ENCODE data around the gene EPB41L1. TPM values are rescaled to one million over a fixed set of nuclear protein-coding genes. Genes with fewer than 3 reads are reported as not detected.

The EPB41L1 gene
- total RNA-seq, 3 donors from 2014 or later = 0.22 to 0.50 (median 0.33) TPM

- DNase-seq = no peak
- no peak for ATAC-seq
- Mint-ChIP-seq H3K4me3 (no peak overlapping the region), H3K9me3 (no peaks in the 10 kb centered on the region), H3K27me3 (ENCODE audit: low read depth) (no peaks in the 10 kb centered on the region), H3K36me3 (ENCODE audit: insufficient read depth) (peaks cover 37% of the 10 kb centered on the region), H3K4me1 (ENCODE audit: low read depth) (peaks cover 15% of the 10 kb centered on the region)
These were observed 98.0 kb downstream of the EPB41L1 start for GRCh38 chr20:36252511-36252910.

GRCh38 chr20:36253036-36253435, 98.5 kb downstream of the EPB41L1 start:
- H3K4me1 Mint-ChIP-seq (ENCODE audit: low read depth) = peaks cover 12% of the 10 kb centered on the region
- peaks cover 34% of the 10 kb centered on the region for H3K36me3 Mint-ChIP-seq (ENCODE audit: insufficient read depth)
- ATAC-seq (no peak), DNase-seq (no peak)
- no peak overlapping the region for H3K4me3 Mint-ChIP-seq
- H3K27me3 Mint-ChIP-seq (ENCODE audit: low read depth) = no peaks in the 10 kb centered on the region
- no peaks in the 10 kb centered on the region for H3K9me3 Mint-ChIP-seq

GRCh38 chr20:36254076-36254475, 99.5 kb downstream of the EPB41L1 start:
- ATAC-seq = no peak
- Mint-ChIP-seq H3K9me3 (no peaks in the 10 kb centered on the region), H3K27me3 (ENCODE audit: low read depth) (no peaks in the 10 kb centered on the region), H3K36me3 (ENCODE audit: insufficient read depth) (peaks cover 30% of the 10 kb centered on the region), H3K4me1 (ENCODE audit: low read depth) (peaks cover 8% of the 10 kb centered on the region), H3K4me3 (no peak overlapping the region)
- no peak for DNase-seq

GRCh38 chr20:36255445-36255844, 100.9 kb downstream of the EPB41L1 start:
- Mint-ChIP-seq H3K4me1 (ENCODE audit: low read depth) (peaks cover 5% of the 10 kb centered on the region), H3K27me3 (ENCODE audit: low read depth) (no peaks in the 10 kb centered on the region), H3K9me3 (no peaks in the 10 kb centered on the region), H3K4me3 (no peak overlapping the region), H3K36me3 (ENCODE audit: insufficient read depth) (peaks cover 23% of the 10 kb centered on the region)
- DNase-seq (no peak), ATAC-seq (no peak)

GRCh38 chr20:36259177-36260061, 104.9 kb downstream of the EPB41L1 start:
- Mint-ChIP-seq H3K4me3 (no peak overlapping the region), H3K4me1 (ENCODE audit: low read depth) (no peaks in the 10 kb centered on the region), H3K9me3 (no peaks in the 10 kb centered on the region), H3K27me3 (ENCODE audit: low read depth) (no peaks in the 10 kb centered on the region), H3K36me3 (ENCODE audit: insufficient read depth) (peaks cover 13% of the 10 kb centered on the region)
- DNase-seq (no peak), ATAC-seq (no peak)

- no peak for DNase-seq
- H3K36me3 Mint-ChIP-seq (ENCODE audit: insufficient read depth) = peaks cover 9% of the 10 kb centered on the region
- ATAC-seq = no peak
- no peaks in the 10 kb centered on the region for H3K9me3 Mint-ChIP-seq
- H3K4me1 Mint-ChIP-seq (ENCODE audit: low read depth) = no peaks in the 10 kb centered on the region
- H3K4me3 Mint-ChIP-seq = no peak overlapping the region
- H3K27me3 Mint-ChIP-seq (ENCODE audit: low read depth) = no peaks in the 10 kb centered on the region
These were observed 105.8 kb downstream of the EPB41L1 start for GRCh38 chr20:36260316-36260715.

- Mint-ChIP-seq H3K4me1 (ENCODE audit: low read depth) (no peaks in the 10 kb centered on the region), H3K27me3 (ENCODE audit: low read depth) (no peaks in the 10 kb centered on the region), H3K9me3 (no peaks in the 10 kb centered on the region), H3K4me3 (no peak overlapping the region), H3K36me3 (ENCODE audit: insufficient read depth) (peaks cover 5% of the 10 kb centered on the region)
- no peak for ATAC-seq
- no peak for DNase-seq
These were observed 107.0 kb downstream of the EPB41L1 start for GRCh38 chr20:36261389-36262105.

- Mint-ChIP-seq H3K4me1 (ENCODE audit: low read depth) (no peaks in the 10 kb centered on the region), H3K36me3 (ENCODE audit: insufficient read depth) (no peaks in the 10 kb centered on the region), H3K27me3 (ENCODE audit: low read depth) (no peaks in the 10 kb centered on the region), H3K4me3 (no peak overlapping the region), H3K9me3 (no peaks in the 10 kb centered on the region)
- DNase-seq (no peak), ATAC-seq (no peak)
These were observed 107.9 kb downstream of the EPB41L1 start for GRCh38 chr20:36262440-36262839.

GRCh38 chr20:36264426-36265246, 110.1 kb downstream of the EPB41L1 start:
- DNase-seq (no peak), ATAC-seq (no peak)
- H3K4me3 Mint-ChIP-seq = no peak overlapping the region
- H3K27me3 Mint-ChIP-seq (ENCODE audit: low read depth) = no peaks in the 10 kb centered on the region
- no peaks in the 10 kb centered on the region for H3K4me1 Mint-ChIP-seq (ENCODE audit: low read depth)
- no peaks in the 10 kb centered on the region for H3K9me3 Mint-ChIP-seq
- no peaks in the 10 kb centered on the region for H3K36me3 Mint-ChIP-seq (ENCODE audit: insufficient read depth)

GRCh38 chr20:36266189-36266588, 111.6 kb downstream of the EPB41L1 start:
- Mint-ChIP-seq H3K27me3 (ENCODE audit: low read depth) (no peaks in the 10 kb centered on the region), H3K36me3 (ENCODE audit: insufficient read depth) (no peaks in the 10 kb centered on the region), H3K9me3 (no peaks in the 10 kb centered on the region), H3K4me1 (ENCODE audit: low read depth) (no peaks in the 10 kb centered on the region), H3K4me3 (no peak overlapping the region)
- DNase-seq (no peak), ATAC-seq (no peak)

GRCh38 chr20:36267605-36268381, 113.3 kb downstream of the EPB41L1 start:
- no peaks in the 10 kb centered on the region for H3K36me3 Mint-ChIP-seq (ENCODE audit: insufficient read depth)
- H3K27me3 Mint-ChIP-seq (ENCODE audit: low read depth) = peaks cover 4% of the 10 kb centered on the region
- no peak for DNase-seq
- no peak overlapping the region for H3K4me3 Mint-ChIP-seq
- H3K9me3 Mint-ChIP-seq = no peaks in the 10 kb centered on the region
- ATAC-seq = no peak
- H3K4me1 Mint-ChIP-seq (ENCODE audit: low read depth) = no peaks in the 10 kb centered on the region

GRCh38 chr20:36268440-36269342, 114.2 kb downstream of the EPB41L1 start:
- ATAC-seq (no peak), DNase-seq (no peak)
- H3K27me3 Mint-ChIP-seq (ENCODE audit: low read depth) = peaks cover 4% of the 10 kb centered on the region
- H3K4me3 Mint-ChIP-seq = no peak overlapping the region
- H3K9me3 Mint-ChIP-seq = no peaks in the 10 kb centered on the region
- no peaks in the 10 kb centered on the region for H3K36me3 Mint-ChIP-seq (ENCODE audit: insufficient read depth)
- no peaks in the 10 kb centered on the region for H3K4me1 Mint-ChIP-seq (ENCODE audit: low read depth)

GRCh38 chr20:36269507-36269906, 115.0 kb downstream of the EPB41L1 start:
- no peak for ATAC-seq
- no peaks in the 10 kb centered on the region for H3K36me3 Mint-ChIP-seq (ENCODE audit: insufficient read depth)

More at GRCh38 chr20:36269507-36269906, 115.0 kb downstream of the EPB41L1 start:
- H3K9me3 Mint-ChIP-seq = no peaks in the 10 kb centered on the region
- peaks cover 7% of the 10 kb centered on the region for H3K27me3 Mint-ChIP-seq (ENCODE audit: low read depth)
- H3K4me3 Mint-ChIP-seq = no peak overlapping the region
- no peaks in the 10 kb centered on the region for H3K4me1 Mint-ChIP-seq (ENCODE audit: low read depth)
- no peak for DNase-seq

Measured in activated T-cell treated with anti-CD3 and anti-CD28 coated beads, Interleukin-2, amount 50 U/mL, for 4 hours (primary cell).